ENCODE results near the gene ZNF529.
A peak's percentile ranks its signal among the peaks of the same experiment; 100 is the strongest.

ZNF529 gene

DNA sequence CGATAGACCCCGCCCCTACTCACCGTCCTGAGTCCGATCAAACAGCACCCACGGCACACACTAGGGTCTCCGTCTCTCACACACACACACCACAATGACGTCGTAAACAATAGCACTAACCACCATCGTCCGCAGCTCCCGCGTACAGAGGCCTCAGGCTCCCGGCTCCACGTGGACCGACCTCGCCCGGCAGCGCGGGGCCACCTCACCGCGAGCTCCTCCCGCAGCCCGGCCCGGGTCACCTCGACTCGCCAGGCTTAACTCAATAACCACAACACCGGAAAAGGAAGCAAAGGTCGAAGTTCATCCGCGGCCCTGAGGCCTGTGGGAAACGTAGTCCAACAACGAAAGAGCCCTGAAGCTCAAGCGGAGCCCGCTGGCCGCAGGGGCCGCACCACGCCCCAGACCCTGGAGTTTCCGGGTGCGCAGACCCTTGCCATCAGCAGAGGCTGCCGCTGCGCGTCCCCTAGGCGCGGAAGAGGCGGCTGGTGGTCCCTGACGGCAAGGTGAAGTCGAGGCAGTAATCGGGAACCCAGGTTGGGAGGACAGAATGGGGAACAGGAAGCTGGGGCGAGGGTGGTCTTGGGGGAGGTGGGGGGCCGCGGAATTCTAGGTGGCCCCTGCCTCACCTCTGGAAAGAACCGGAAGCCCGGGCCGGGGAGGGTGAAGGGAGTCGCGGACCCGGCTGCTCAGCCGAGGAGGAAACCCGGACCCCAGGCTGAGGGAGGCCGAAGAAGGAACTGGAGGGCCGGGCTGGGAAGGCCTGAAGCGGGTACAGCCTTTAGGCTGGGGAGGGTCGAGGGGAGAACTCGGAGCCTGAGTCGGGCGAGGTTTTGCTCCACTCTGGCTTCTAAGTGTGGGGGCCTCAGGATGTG lies at the start of gene ZNF529:
ZNF529 (minus strand) TSS at position 273 of the 875 bp plus-strand sequence. CDS start 946 bp downstream, outside the sequence.
- peak within 1 kb of the TSS; percentile 80 for H3K9ac ChIP-seq (ENCODE audit: low read length)
- H3K4me1 ChIP-seq (ENCODE audit: low read length): peaks cover 18% of the 10 kb centered on the region
- H3K9me3 ChIP-seq (ENCODE audit: insufficient read depth, low read length): peaks cover 42% of the 10 kb centered on the region
- H3K36me3 ChIP-seq (replicated peaks; ENCODE audit: low read depth, low read length): peaks cover 75% of the 10 kb centered on the region
- H3K79me2 ChIP-seq (ENCODE audit: low read length): peaks cover 52% of the 10 kb centered on the region
- peak within 1 kb of the TSS; percentile 84 for H2AFZ ChIP-seq (ENCODE audit: low read depth, low read length)
- peak within 1 kb of the TSS; percentile 48 for H3K27ac ChIP-seq (ENCODE audit: low read length)
- TF ChIP-seq, protein P1, sequence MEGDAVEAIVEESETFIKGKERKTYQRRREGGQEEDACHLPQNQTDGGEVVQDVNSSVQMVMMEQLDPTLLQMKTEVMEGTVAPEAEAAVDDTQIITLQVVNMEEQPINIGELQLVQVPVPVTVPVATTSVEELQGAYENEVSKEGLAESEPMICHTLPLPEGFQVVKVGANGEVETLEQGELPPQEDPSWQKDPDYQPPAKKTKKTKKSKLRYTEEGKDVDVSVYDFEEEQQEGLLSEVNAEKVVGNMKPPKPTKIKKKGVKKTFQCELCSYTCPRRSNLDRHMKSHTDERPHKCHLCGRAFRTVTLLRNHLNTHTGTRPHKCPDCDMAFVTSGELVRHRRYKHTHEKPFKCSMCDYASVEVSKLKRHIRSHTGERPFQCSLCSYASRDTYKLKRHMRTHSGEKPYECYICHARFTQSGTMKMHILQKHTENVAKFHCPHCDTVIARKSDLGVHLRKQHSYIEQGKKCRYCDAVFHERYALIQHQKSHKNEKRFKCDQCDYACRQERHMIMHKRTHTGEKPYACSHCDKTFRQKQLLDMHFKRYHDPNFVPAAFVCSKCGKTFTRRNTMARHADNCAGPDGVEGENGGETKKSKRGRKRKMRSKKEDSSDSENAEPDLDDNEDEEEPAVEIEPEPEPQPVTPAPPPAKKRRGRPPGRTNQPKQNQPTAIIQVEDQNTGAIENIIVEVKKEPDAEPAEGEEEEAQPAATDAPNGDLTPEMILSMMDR (IDR thresholded peaks at IDR 0.05; ENCODE audit: low read depth, low read length): no peak; the same call in 1 of the 2 replicates
- TF ChIP-seq EZH2phosphoT487 (IDR thresholded peaks at IDR 0.05; ENCODE audit: low read depth): no peak
- peak within 1 kb of the TSS; percentile 76 for H3K4me2 ChIP-seq (ENCODE audit: low read length)
- no peaks in the 10 kb centered on the region for H3K27me3 ChIP-seq (ENCODE audit: low read depth, low read length)
- peak within 1 kb of the TSS; percentile 81 for H3K4me3 ChIP-seq (ENCODE audit: low read length)
- H4K20me1 ChIP-seq (ENCODE audit: insufficient read depth, low read length): no peaks in the 10 kb centered on the region

DNA sequence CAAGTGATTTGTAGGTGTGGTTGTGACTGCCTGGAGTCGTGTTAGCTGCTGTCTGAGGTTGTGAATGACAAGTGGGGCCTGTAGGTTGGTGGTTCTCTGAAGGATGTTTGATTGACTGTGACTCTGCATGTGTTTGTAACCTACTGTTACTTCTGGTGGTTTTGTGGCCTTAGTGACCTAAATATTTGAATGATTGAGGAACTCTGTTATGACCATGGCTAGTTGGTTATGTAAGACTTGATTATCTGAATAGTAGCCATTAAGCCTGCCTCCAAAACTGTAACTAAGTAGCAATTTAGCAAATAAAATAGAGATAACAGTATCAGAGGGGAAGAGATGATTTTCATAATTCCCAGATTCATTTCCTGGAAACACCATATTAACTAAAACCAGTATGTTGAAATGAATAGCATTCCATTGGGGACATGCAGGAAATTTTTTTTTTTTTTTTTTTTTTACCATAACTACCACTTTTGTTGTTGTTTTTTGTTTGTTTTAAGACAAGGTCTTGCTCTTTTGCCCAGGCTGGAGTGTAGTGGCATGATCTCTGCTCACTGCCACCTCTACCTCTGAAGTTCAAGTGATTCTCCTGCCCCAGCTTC lies 32.9 kb upstream of the ZNF529 start:
- H3K27me3 ChIP-seq (ENCODE audit: low read depth, low read length): no peaks in the 10 kb centered on the region
- peak overlapping the region; percentile 57 for H3K27ac ChIP-seq (ENCODE audit: low read length)
- peaks cover 35% of the 10 kb centered on the region for H3K36me3 ChIP-seq (replicated peaks; ENCODE audit: low read depth, low read length)
- H3K9ac ChIP-seq (ENCODE audit: low read length): peak overlapping the region; percentile 75
- H4K20me1 ChIP-seq (ENCODE audit: insufficient read depth, low read length): no peaks in the 10 kb centered on the region
- H3K4me2 ChIP-seq (ENCODE audit: low read length): peak overlapping the region; percentile 82
- TF ChIP-seq, protein P1 (IDR thresholded peaks at IDR 0.05; ENCODE audit: low read depth, low read length): no peak
- no peak for TF ChIP-seq EZH2phosphoT487 (IDR thresholded peaks at IDR 0.05; ENCODE audit: low read depth)
- H3K9me3 ChIP-seq (ENCODE audit: insufficient read depth, low read length): peaks cover 30% of the 10 kb centered on the region; the same call in 1 of the 2 replicates
- peak overlapping the region; percentile 74 for H2AFZ ChIP-seq (ENCODE audit: low read depth, low read length)
- peaks cover 4% of the 10 kb centered on the region; the same call in 1 of the 2 replicates for H3K4me1 ChIP-seq (ENCODE audit: low read length)
- peaks cover 34% of the 10 kb centered on the region for H3K79me2 ChIP-seq (ENCODE audit: low read length)
- H3K4me3 ChIP-seq (ENCODE audit: low read length): peak overlapping the region; percentile 81

DNA sequence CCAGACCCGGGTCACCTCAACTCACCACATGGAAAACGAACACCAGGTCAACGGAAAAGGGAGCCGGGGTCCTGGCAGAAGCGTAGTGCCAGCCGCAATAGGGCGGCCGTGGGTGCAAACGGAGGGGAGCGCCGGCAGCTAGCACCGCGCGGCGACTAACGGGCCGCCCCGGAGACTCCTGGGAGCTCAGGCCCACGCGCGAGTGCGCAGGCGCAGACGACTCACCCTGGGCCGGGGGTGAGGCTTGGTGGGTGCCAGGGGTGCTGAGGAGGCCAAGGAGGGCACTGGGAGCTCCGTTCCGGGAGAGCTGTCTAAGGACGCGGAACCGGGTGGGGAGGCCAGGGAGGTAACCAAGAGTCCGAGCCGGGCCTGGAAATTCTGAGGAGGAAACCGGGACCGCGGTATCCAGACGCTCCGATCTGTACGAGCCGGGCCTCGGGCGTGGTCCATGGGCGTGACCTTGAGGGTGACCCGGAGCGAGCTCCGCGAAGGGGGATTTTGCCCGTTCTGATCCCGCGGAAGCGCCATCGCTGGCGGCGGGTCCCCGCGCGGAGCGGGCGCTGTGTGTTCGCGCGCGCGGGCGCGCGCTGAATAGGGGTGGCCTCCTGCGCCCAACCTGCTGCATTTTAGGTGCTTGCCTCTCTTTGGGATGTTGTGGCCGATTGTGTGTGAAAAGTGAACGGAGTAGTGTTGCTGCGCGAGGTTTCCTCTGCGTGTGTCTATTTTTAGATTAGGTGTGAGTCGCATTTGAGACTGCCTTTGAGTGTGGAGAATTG lies 32.2 kb upstream of the ZNF529 start, which contains the start of gene ZNF382:
ZNF382 (plus strand) TSS at position 213 of the 776 bp plus-strand sequence. CDS start 4,602 bp downstream, outside the sequence.
- TF ChIP-seq EZH2phosphoT487 (IDR thresholded peaks at IDR 0.05; ENCODE audit: low read depth): no peak
- TF ChIP-seq, protein P1 (IDR thresholded peaks at IDR 0.05; ENCODE audit: low read depth, low read length): no peak
- peaks cover 25% of the 10 kb centered on the region; the same call in 1 of the 2 replicates for H3K9me3 ChIP-seq (ENCODE audit: insufficient read depth, low read length)
- peak within 1 kb of the TSS; percentile 81 for H3K4me3 ChIP-seq (ENCODE audit: low read length)
- H3K4me2 ChIP-seq (ENCODE audit: low read length): peak within 1 kb of the TSS; percentile 82
- H3K9ac ChIP-seq (ENCODE audit: low read length): peak within 1 kb of the TSS; percentile 75
- no peaks in the 10 kb centered on the region for H4K20me1 ChIP-seq (ENCODE audit: insufficient read depth, low read length)
- H3K79me2 ChIP-seq (ENCODE audit: low read length): peaks cover 39% of the 10 kb centered on the region
- peak within 1 kb of the TSS; percentile 74 for H2AFZ ChIP-seq (ENCODE audit: low read depth, low read length)
- H3K36me3 ChIP-seq (replicated peaks; ENCODE audit: low read depth, low read length): peaks cover 30% of the 10 kb centered on the region
- peak within 1 kb of the TSS; percentile 57 for H3K27ac ChIP-seq (ENCODE audit: low read length)
- H3K27me3 ChIP-seq (ENCODE audit: low read depth, low read length): no peaks in the 10 kb centered on the region
- peaks cover 4% of the 10 kb centered on the region; the same call in 1 of the 2 replicates for H3K4me1 ChIP-seq (ENCODE audit: low read length)
